ENCODE measurements around the gene ADAMTS2.
"Not testable (repeated sequence)": the region's sequence is repeated elsewhere in the genome, so short reads cannot be mapped to it uniquely, and the experiment has no call there.

The ADAMTS2 gene

GRCh38 chr5:179288809-179289185 is 56.5 kb downstream of the ADAMTS2 start:
- DNase-seq (no peak), ATAC-seq (replicated peaks) (no peak)
- H3K9me3 Mint-ChIP-seq: peaks cover 2 to 7% of the 10 kb centered on the region in 2 donors
- no peaks in the 10 kb centered on the region for H3K27me3 Mint-ChIP-seq
- no peaks in the 10 kb centered on the region for H3K36me3 Mint-ChIP-seq
- H3K4me1 Mint-ChIP-seq: no peaks in the 10 kb centered on the region
- no peak overlapping the region for H3K4me3 Mint-ChIP-seq
- no peak overlapping the region for H3K27ac Mint-ChIP-seq

- DNase-seq: no peak
- Mint-ChIP-seq H3K27ac (no peak overlapping the region), H3K36me3 (no peaks in the 10 kb centered on the region), H3K9me3 (peaks cover 2 to 7% of the 10 kb centered on the region in 2 donors), H3K4me3 (no peak overlapping the region), H3K27me3 (no peaks in the 10 kb centered on the region), H3K4me1 (no peaks in the 10 kb centered on the region)
- ATAC-seq (replicated peaks): no peak
Observed at GRCh38 chr5:179288101-179288808, 57.0 kb downstream of the ADAMTS2 start.

- H3K4me3 Mint-ChIP-seq: no peak overlapping the region
Observed at GRCh38 chr5:179287631-179288030, 57.6 kb downstream of the ADAMTS2 start.

GRCh38 chr5:179287071-179287470 is 58.2 kb downstream of the ADAMTS2 start:
- no peaks in the 10 kb centered on the region for H3K36me3 Mint-ChIP-seq
- no peaks in the 10 kb centered on the region for H3K4me1 Mint-ChIP-seq
- H3K9me3 Mint-ChIP-seq: peaks cover 2 to 7% of the 10 kb centered on the region in 2 donors
- no peak overlapping the region for H3K27ac Mint-ChIP-seq
- ATAC-seq (replicated peaks) (no peak), DNase-seq (no peak)
- no peak overlapping the region for H3K4me3 Mint-ChIP-seq
- H3K27me3 Mint-ChIP-seq: no peaks in the 10 kb centered on the region

More at GRCh38 chr5:179287631-179288030, 57.6 kb downstream of the ADAMTS2 start:
- Mint-ChIP-seq H3K9me3 (peaks cover 2 to 7% of the 10 kb centered on the region in 2 donors), H3K27ac (no peak overlapping the region), H3K27me3 (no peaks in the 10 kb centered on the region), H3K36me3 (no peaks in the 10 kb centered on the region), H3K4me1 (no peaks in the 10 kb centered on the region)
- ATAC-seq (replicated peaks) (no peak), DNase-seq (no peak)

GRCh38 chr5:179285776-179286162 is 59.5 kb downstream of the ADAMTS2 start:
- not testable (repeated sequence) for H3K9me3 Mint-ChIP-seq; DNase-seq; H3K36me3 Mint-ChIP-seq; H3K4me1 Mint-ChIP-seq; H3K27ac Mint-ChIP-seq; H3K4me3 Mint-ChIP-seq; ATAC-seq (replicated peaks); H3K27me3 Mint-ChIP-seq

- Mint-ChIP-seq H3K27ac (no peak overlapping the region), H3K27me3 (no peaks in the 10 kb centered on the region), H3K36me3 (no peaks in the 10 kb centered on the region), H3K4me1 (no peaks in the 10 kb centered on the region), H3K9me3 (peaks cover 0 to 5% of the 10 kb centered on the region in 2 donors), H3K4me3 (no peak overlapping the region)
- ATAC-seq (replicated peaks): no peak
- no peak for DNase-seq
Observed at GRCh38 chr5:179284751-179285631, 60.3 kb downstream of the ADAMTS2 start.

- H3K4me3 Mint-ChIP-seq; H3K4me1 Mint-ChIP-seq; ATAC-seq (replicated peaks); DNase-seq; H3K9me3 Mint-ChIP-seq; H3K27me3 Mint-ChIP-seq; H3K36me3 Mint-ChIP-seq; H3K27ac Mint-ChIP-seq: not testable (repeated sequence)
Observed at GRCh38 chr5:179283908-179284307, 61.4 kb downstream of the ADAMTS2 start.

- Mint-ChIP-seq H3K27me3 (no peaks in the 10 kb centered on the region), H3K36me3 (no peaks in the 10 kb centered on the region), H3K9me3 (no peaks in the 10 kb centered on the region), H3K27ac (no peak overlapping the region), H3K4me1 (no peaks in the 10 kb centered on the region), H3K4me3 (no peak overlapping the region)
- ATAC-seq (replicated peaks): no peak
- no peak for DNase-seq
Observed at GRCh38 chr5:179281694-179282093, 63.6 kb downstream of the ADAMTS2 start.

- Mint-ChIP-seq H3K4me1 (no peaks in the 10 kb centered on the region), H3K27ac (no peak overlapping the region), H3K36me3 (no peaks in the 10 kb centered on the region), H3K27me3 (no peaks in the 10 kb centered on the region), H3K4me3 (no peak overlapping the region), H3K9me3 (no peaks in the 10 kb centered on the region)
- DNase-seq: no peak
- no peak for ATAC-seq (replicated peaks)
Observed at GRCh38 chr5:179280095-179280490, 65.2 kb downstream of the ADAMTS2 start.

GRCh38 chr5:179279347-179280094 is 65.7 kb downstream of the ADAMTS2 start:
- ATAC-seq (replicated peaks): no peak
- DNase-seq: no peak
- Mint-ChIP-seq H3K9me3 (no peaks in the 10 kb centered on the region), H3K27me3 (no peaks in the 10 kb centered on the region), H3K4me1 (no peaks in the 10 kb centered on the region), H3K36me3 (no peaks in the 10 kb centered on the region), H3K4me3 (no peak overlapping the region), H3K27ac (no peak overlapping the region)

- DNase-seq (no peak), ATAC-seq (replicated peaks) (no peak)
- H3K9me3 Mint-ChIP-seq: no peaks in the 10 kb centered on the region
- H3K27me3 Mint-ChIP-seq: no peaks in the 10 kb centered on the region
- no peak overlapping the region for H3K27ac Mint-ChIP-seq
- no peaks in the 10 kb centered on the region for H3K36me3 Mint-ChIP-seq
- H3K4me1 Mint-ChIP-seq: no peaks in the 10 kb centered on the region
- H3K4me3 Mint-ChIP-seq: no peak overlapping the region
Observed at GRCh38 chr5:179278546-179278945, 66.7 kb downstream of the ADAMTS2 start.

GRCh38 chr5:179278119-179278518 is 67.1 kb downstream of the ADAMTS2 start:
- no peaks in the 10 kb centered on the region for H3K27me3 Mint-ChIP-seq

GRCh38 chr5:179276838-179277395 is 68.3 kb downstream of the ADAMTS2 start:
- no peak overlapping the region for H3K4me3 Mint-ChIP-seq
- no peak for DNase-seq
- no peak for ATAC-seq (replicated peaks)
- no peaks in the 10 kb centered on the region for H3K9me3 Mint-ChIP-seq
- no peaks in the 10 kb centered on the region for H3K27me3 Mint-ChIP-seq
- no peaks in the 10 kb centered on the region for H3K4me1 Mint-ChIP-seq
- no peak overlapping the region for H3K27ac Mint-ChIP-seq
- no peaks in the 10 kb centered on the region for H3K36me3 Mint-ChIP-seq

More at GRCh38 chr5:179278119-179278518, 67.1 kb downstream of the ADAMTS2 start:
- no peaks in the 10 kb centered on the region for H3K9me3 Mint-ChIP-seq
- DNase-seq (no peak), ATAC-seq (replicated peaks) (no peak)
- no peak overlapping the region for H3K27ac Mint-ChIP-seq
- H3K4me3 Mint-ChIP-seq: no peak overlapping the region
- no peaks in the 10 kb centered on the region for H3K4me1 Mint-ChIP-seq
- H3K36me3 Mint-ChIP-seq: no peaks in the 10 kb centered on the region
